Stimulated activated CD8-positive, alpha-beta memory T cell treated with anti-CD3 and anti-CD28 coated beads, Interleukin-15, amount 100 ng/mL, for 4 hours (primary cell): Measurements from ENCODE around the gene MCUR1.
"Not testable (repeated sequence)": the region's sequence is repeated elsewhere in the genome, so short reads cannot be mapped to it uniquely, and the experiment has no call there.

ENCODE experiments used
- DNase-seq, 2 donors: peaks; one replicate each; pipeline ENCODE4 v3.0.0-alpha.2; 2020; ENCODE audit warnings: low read depth in 2 of 2

The MCUR1 gene

DNA sequence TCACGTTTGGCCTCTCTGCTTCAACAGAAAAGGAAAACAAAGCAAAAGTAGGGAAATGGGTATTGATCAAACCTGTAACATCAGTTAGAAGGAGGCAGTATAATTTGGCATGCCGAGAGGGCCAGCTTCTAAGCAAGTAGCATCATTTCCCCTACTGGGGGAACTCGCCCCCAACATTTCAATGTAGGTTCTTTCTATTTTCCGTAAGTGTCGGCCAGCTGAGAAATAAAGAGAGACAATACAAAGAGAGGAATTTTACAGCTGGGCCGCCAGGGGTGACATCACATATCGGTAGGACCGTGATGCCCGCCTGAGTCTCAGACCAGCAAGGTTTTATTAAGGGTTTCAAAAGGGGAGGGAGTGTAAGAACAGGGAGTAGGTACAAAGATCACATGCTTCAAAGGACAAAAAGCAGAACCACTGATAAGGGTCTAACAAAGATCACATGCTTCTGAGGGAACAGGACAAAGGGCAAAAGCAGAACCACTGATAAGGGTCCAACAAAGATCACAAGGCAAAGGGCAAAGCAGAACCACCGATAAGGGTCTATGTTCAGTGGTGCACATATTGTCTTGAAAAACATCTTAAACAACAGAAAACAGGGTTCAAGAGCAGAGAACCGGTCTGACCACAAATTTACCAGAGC is 14.4 kb upstream of the MCUR1 start:
- not testable (repeated sequence) for DNase-seq

DNA sequence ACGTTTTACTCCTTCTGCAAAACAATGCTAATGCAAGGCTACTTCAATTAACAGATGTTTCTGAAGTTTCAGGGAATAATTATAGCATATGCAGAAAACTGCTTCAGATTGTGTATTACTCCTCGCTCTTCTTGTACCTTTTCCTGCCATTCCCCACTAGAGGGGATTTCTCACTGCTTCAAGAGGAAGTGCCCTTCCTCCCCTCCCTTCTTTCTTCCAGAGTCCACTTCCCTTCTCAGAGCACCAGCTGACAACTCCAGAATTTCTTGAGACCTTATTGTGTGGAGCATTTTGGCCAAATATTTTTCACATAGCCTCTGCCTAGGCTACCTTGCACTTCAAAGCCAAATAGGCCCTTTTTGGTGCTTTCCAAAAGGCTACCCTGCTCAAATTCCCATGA is 12.7 kb upstream of the MCUR1 start:
- DNase-seq: no peak

DNA sequence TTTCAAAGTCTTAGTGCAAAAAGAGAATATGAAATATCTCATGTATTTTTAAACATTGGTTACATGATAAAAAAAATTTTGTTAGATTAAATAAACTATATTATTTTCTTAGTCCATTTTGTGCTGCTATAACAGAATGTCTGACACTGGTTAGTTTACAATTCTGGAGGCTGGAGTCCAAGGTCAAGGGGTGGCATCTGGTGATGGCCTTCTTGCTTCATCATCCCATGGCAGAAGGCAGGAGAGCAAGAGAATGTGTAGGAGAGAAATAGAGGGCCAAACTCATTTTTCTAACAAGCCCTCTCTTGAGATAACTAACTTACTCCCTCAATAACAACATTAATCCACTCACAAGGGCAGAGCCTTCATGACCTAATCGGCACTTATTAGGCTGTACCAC is 11.5 kb upstream of the MCUR1 start:
- DNase-seq: no peak

DNA sequence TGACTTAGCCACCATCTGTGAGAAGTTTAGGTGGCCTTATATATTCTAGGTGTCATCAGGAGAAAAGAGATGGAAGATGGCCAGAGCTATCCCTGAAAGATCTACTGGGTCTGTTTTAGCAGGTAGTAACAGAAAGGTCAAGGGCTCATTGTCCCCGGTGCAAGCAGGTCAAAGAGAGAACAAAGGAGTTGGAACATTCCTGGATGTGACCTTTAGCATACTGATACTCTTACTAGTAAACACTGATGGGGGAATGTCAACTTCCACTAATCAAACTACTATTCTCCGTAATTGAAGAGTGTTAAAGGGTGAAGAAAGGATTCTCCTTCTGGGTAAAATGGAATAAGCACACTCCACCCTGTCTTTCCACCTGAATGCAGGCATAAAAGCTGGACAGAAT is 4.0 kb upstream of the MCUR1 start:
- no peak for DNase-seq

DNA sequence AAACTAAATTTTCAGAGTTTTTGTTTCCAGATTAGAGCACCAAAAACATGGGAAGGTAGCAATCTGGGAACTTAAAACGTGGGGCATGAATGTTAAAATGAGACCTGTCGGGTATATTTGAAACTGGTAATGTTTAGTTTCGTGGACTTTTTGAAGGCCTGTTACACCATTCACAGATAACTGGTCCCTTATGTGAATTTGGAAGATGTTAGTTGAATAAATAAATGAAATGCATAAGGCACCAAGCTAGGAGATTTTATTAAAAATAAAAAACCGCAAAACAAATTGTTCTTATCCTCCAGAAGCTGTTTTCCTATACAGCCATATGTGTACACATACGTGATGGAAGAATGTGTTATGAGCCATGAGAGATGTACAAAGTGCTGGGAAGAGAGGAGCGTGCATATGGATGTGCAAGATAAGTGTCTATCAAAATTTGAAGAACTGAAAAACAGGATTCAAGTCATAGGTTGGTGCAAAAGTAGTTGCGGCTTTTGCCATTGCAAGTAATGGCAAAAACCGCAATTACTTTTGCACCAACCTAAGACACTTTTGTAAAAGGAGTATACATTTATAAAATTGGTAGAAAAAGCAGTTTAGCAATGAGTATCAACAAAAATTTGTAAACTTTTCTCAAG is 700 bp upstream of the MCUR1 start:
- DNase-seq: no peak

DNA sequence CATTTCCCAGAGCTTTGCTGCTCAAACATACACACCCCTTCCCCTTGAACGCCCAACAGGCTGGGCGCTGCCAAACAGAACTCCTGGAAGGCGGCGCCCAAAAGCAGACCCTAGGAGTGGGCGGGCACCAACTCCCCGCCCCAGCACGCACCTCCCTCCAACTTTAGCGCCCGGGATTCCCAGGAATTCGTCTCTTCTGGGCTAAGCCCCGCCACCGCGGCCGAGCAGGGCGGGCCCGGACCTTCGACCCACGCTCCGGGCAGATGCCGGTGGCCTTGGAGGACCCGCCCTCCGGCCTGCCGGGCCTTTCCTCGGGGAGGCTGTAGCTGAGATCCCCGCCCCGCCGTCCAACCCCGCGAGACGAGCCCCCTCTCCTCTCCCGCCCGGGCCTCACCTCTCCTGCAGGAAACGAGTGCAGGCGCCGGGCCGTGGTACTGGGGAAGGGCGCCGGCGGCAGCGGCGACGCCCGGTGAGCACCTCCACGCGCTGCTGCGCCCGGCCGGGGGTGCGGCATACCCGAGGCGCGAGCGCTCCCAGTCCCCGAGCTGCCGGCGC is 659 bp downstream of the MCUR1 start:
- DNase-seq: no peak

DNA sequence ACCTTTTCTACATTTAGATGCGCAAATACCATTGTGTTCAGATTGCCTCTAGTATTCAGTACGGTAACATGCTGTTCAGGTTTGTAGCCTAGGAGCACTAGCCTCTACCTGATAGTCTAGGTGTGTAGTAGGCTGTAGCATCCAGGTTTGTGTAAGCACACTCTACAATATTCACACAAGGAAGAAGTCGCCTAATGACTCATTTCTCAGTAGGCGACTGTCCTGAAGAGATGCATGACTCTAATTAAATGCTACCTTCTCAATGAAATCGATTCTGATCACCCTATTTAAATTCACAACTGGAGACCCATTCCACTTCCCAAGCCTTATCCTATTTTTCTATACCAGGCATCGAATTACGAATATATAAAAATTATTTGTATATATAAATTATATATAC is 1.3 kb downstream of the MCUR1 start:
- DNase-seq: no peak

DNA sequence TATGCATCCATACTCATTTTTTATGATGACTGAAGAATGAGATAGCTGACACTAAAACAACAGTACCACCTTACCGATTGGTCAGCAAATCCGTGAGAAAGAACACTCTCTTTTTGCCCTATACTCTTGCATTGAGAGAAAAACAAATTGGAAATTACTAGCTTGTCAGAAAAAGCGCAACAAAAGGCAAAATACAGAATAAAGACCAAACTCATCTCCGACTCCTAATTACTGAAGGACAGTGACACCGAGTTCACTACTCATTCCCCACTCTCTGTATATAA is 2.1 kb downstream of the MCUR1 start:
- no peak for DNase-seq

DNA sequence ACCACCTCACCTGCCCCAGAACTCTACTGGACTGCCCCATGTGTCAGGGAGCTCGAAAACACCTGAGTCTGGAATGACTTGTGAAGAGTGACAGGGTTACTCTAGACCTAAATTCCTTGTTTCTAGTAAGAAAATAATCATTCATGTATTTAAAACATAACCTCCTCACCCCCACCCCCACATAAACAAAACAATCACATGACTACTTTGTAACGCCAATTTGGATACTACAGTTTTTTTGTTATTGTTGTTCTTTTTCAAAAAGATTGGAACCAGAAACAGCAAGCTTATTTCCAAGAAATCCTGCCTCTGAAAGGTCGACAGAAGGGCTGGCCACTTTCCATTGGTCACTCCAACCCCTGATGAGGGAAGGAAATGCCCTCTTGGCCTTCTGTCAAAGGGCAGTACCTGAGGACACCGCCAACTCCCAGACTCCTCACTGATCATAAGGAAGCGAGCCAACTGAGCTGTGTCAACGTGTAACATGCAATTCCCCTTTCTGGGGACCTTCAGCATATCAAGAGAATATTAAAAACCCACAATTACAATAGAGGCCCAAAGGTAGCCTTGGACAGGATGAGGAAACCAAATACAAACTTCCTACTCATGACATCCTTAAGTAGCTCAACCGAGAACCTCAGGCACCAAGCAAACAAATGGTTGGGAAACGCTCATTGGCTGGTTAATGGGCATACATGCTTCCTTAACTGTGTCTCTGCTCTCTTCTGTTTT is 2.6 kb downstream of the MCUR1 start:
- DNase-seq: no peak

DNA sequence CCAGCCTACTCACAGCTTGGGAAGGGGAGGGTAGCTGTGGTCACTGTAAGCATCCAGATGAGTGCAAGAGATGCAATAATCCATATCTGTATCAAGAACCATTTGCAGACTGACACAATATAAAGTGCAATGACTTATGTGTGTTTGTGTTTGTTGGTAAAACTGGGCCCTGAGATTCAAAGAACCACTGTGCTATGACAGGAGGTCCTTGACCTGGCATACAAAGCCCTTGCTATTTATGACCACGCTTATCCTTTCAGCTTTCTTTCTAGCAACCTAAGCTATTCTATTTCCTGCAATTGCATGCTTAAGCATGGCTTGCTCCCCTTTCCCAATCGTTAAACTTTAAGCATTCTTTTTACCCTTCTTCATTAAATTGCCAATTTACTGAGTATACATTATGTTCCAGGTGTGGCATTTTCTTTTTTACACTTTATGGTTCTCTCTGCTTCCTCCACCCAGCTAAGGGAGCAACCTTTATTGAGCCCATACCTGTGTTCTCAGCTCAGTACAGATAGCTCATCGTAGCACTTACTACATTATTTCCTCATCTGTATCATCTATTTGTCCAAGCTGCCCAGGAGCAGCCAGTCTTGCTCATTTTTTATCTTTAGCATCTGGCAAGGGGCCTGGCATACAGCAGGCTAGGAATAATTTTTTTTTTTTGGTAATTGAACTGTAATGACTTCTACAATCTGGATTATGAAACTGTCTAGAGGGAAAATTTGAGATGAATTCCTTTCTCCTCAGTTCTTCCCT is 3.5 kb downstream of the MCUR1 start:
- DNase-seq: no peak

DNA sequence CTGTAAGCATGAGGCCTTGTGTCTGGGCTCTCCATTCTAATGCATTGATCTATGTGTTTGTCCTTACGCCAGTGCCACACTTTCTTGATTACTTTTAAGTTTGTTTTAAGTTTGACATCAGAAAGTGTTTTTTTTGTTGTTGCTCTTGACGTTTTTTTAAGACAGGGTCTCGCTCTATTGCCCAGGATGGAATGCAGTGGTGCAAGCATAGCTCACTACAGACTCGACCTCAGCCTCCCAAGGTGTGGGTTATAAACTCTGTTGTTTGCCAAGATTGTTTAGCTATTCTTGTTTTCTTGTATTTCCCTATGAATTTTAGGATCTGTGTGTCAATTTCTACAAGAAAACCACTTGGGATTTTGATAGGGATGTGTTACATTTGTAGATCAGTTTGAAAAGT is 5.6 kb downstream of the MCUR1 start:
- DNase-seq: no peak

DNA sequence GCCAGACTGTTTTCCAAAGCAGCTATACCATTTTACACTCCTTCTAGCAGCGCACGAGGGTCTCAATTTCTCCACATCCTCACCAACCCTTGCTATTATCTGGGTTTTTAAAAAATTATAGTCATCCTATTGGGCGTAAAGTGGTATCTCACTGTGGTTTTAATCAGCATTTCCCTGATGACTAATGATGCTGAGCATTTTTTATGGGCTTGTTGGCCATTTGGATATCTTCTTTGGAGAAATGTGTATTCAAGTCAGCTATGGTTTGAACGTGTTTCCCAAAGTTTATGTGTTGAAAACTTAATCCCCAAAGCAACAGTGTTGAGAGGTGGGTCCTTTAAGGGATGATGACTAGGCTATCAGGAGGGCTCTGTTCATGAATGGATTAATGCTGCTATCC is 6.7 kb downstream of the MCUR1 start:
- no peak for DNase-seq

DNA sequence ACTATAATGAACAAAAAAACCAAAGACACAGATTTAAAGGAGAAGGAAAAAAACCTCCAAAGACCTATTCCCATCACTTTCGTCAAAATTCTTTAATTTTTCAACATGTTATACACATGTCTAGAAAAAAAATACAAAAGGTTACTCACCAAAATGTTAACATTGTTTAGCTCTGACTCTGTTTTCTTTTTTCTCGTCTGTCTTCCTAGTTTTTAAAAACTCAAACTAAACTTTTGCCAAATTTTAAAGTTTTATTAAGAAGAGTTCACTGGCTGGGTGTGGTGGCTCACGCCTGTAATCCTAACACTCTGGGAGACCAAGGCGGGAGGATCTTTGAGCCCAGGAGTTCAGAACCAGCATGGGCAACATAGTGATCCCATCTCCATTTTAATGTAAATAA is 10.8 kb downstream of the MCUR1 start:
- no peak for DNase-seq

DNA sequence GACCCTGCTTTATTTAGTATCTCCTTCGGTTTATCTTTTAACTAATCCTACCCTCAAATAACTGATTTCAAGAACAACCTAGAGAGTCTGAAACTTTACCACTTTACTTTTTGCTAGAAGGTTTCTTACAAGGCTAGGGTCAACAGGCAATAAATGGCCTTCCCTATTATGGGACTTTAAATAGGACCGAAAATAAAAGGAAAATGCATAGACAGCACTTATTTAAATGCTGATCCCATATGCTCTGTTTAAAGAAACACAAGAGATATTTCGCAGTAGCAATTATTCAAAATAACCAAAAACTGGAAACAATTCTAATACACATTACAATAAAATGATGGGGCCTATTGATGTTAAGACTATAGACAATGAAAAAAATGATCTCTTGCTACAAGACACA is 13.7 kb downstream of the MCUR1 start:
- no peak for DNase-seq

DNA sequence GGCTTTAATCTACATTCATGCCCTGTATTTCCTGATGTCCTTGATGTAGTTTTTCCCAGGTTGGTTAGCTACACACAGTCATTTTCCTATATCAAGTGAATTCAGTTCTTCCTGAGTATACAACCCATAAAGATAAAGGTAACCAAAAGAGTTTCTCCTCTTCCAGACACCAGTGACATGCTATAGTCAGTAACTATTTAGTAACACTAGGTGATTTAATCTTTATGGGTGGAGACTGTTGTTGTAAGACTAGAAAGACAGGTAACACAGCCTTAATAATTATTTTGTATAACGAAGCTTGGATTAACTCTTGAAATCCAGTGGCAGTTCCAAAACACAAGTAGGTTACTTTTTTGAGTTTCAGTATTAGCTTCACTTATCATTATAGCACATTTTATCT is 17.6 kb downstream of the MCUR1 start:
- no peak for DNase-seq

DNA sequence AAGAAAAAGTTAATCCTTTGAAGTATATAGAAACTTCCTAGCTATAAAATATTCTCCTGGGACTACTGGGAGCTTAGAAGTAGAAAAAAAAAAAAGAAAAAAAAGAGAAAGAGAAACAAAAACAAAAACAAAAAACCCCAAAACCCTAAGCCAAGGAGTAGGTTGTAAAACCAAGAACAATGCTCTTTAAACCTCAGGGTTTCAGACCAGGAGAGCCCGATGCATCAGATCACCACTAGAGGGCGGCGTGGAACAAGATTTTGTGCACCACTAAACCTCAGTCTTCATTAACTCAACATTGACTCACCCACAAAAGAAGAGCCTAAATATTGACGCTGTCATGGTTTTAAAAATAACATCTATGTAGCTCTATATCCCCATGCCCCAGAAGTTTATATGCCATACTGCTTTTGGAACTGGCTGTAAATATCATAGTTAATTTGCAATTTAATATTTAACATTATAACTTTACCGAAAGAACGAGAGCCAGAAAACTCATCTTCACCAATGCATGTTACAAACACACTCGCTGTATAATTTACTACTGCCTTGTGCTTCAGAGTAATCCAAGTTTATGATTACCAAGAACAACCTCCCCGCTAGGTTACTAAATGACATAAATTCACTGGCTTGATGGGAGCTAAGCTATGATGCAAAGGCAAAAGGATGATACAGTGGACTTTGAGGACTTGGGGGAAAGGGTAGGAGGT is 19.2 kb downstream of the MCUR1 start:
- peak; percentile 44 to 71 for DNase-seq

DNA sequence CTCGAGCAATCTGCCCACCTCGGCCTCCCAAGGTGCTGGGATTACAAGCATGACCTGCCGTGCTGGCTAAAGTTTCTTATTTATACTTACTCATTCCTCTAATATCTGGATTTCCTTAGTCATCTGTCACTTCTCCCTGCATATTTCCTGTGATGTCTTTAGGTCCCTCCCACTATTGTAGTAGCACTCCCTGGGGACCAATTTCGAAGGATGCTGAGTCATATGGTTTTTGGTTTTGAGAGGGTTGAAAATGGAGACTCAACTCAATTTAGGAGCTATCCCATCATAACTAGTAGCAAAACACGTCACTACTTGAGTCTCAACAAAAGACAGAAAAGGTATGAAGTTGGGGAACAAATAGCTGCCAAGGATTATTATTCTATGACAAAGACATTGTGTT is 20.2 kb downstream of the MCUR1 start:
- no peak for DNase-seq

DNA sequence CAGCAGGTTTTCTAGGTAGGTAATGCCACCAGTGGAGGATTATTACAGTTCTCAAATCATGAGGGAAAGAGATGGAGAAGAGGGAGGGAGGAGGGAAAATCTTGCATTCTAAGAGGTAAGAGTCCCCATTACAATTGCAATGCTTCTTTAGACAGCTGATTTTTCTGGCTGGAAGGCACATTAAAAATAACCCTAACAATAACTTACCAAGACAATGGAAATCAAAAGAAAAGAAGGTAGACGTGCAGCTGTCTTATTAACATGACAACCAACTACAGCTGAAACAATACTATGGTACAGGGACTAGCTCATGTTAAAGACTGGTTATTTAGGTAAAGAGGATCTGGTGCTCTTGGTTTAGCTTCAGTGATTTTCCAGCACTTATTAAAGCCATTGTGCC is 24.6 kb downstream of the MCUR1 start:
- DNase-seq: no peak

DNA sequence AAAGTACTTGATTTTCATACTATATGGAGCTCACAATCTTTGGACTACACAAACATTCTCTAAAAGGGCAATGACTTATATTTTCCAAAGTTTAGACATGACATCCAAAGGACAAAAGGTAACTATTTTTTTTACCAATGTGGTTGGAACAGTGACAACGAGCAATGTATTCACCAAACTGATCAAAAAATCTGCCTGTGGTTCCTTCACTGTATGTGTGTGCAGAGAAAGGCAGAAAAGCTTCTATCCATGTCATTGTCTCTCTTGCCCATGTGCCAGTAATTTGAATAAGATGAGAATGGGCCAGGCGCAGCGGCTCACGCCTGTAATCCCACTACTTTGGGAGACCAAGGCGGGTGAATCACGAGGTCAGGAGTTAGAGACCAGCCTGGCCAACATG is 25.5 kb downstream of the MCUR1 start:
- DNase-seq: no peak

DNA sequence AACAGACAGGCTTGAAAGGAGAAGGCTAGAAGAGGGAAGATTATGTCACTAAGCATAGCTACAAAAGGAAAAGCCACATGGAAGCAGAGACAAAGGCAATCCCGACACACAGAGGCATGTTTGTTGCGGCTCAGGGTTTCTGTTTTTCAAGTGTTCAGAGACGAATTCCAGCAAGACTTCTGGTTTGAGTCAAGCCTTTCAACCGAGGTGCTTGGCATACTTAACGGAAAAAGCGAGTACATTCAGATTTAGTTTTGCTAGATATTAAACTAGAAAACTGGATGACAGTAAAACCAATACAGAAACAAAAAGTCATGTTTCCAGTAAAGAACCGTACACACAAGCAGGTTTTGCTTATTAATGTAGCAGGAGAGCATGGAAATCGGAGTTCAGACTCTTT is 27.2 kb downstream of the MCUR1 start:
- no peak for DNase-seq

DNA sequence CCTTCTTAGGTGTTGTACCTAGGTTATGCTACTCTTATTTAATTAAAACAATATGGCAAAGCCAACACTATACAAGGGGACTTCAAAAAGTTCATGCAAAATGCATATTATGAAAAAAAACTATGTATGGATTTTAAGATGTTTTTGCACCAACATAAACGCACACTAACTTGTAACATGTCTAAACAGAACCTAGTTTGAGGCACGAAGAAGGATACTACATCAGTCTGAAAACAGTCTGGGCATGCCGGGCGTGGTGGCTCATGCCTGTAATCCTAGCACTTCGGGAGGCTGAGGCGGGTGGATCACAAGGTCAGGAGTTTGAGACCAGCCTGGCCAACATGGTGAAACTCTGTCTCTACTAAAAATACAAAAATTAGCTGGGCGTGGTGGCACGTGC is 34.2 kb downstream of the MCUR1 start:
- DNase-seq: not testable (repeated sequence)

DNA sequence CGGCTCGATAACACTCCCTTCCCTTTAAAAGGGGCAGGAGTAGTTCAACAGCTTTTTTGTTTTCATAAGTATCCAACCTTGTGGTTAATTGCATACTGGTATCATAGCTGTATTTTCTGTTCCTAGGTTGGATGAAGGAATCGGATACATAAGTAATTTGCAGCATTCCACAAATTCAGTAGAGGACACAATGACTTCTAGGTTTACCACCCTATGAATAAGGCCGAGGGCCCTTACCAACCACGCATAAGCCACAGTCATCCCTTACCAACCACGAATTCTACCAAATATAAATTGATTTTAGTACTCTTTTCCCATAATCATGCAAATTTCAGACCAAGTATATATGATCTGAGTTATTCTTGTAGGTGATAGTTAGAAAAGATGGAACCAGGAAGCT is 36.3 kb downstream of the MCUR1 start:
- DNase-seq: no peak
